ENCODE measurements around the gene DLGAP1.

DNA sequence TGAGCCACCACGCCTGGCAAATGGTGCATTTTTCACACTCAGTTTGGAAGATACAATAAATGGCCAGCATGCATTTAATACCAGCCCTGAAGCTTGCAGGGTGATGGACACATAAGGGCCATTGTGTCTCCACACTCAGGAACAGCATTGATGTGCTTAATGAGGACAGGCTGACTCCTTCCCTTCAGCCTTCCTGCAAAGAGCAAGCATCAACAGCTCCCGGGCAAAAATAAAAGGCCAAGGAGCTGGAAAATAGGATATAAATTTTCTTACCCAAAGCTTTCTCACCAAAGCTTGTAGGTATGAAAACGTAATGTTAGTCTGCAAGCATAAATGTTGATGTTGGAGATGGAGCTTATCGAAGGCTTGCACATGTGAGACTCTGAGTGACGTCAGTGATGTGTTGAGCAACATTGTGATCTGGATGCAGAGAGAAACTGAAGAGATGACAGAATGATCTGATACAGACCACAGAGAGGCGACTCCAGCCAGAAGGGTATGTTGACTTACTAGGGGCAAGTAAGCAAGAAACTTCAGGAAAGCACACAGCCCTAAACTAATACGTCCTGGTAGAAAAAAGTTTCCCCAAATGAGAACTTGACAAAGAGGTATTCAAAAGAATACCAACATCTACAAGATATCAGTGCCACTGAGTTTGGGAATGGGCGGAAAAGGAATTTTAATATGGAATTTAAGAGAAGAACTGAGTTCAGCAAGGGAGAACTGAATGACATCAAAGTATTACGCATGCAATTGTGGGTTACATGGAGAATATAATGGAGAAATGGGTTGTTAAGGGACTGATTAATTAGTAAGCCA is 748.6 kb downstream of the DLGAP1 start:
- no peak for TF ChIP-seq CHD2 (IDR thresholded peaks at IDR 0.05; ENCODE audit: low read length, partially characterized antibody)
- TF ChIP-seq JUND (IDR thresholded peaks at IDR 0.05): no peak
- no peak for TF ChIP-seq CTCF (IDR thresholded peaks at IDR 0.05)
- no peak for TF ChIP-seq EZH2phosphoT487 (IDR thresholded peaks at IDR 0.05; ENCODE audit: borderline replicate concordance, low read depth)
- no peak for TF ChIP-seq TAF1 (IDR thresholded peaks at IDR 0.05; ENCODE audit: borderline replicate concordance, low read depth, low read length)
- TF ChIP-seq TCF12 (IDR thresholded peaks at IDR 0.05): no peak
- no peak for TF ChIP-seq POLR2AphosphoS5 (IDR thresholded peaks at IDR 0.05; ENCODE audit: low read depth, low read length)
- no peak for TF ChIP-seq ELF1 (IDR thresholded peaks at IDR 0.05)
- TF ChIP-seq MXI1 (IDR thresholded peaks at IDR 0.05; ENCODE audit: low read depth, low read length): no peak
- TF ChIP-seq RAD21 (IDR thresholded peaks at IDR 0.05; ENCODE audit: low read length): no peak
- TF ChIP-seq REST (IDR thresholded peaks at IDR 0.05; ENCODE audit: low read depth, low read length): no peak
- TF ChIP-seq, protein P1, sequence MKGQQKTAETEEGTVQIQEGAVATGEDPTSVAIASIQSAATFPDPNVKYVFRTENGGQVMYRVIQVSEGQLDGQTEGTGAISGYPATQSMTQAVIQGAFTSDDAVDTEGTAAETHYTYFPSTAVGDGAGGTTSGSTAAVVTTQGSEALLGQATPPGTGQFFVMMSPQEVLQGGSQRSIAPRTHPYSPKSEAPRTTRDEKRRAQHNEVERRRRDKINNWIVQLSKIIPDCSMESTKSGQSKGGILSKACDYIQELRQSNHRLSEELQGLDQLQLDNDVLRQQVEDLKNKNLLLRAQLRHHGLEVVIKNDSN (IDR thresholded peaks at IDR 0.05; ENCODE audit: borderline replicate concordance, low read depth): no peak
- no peak for TF ChIP-seq NFIC (IDR thresholded peaks at IDR 0.05; ENCODE audit: borderline replicate concordance)
- no peak for TF ChIP-seq PBX3 (IDR thresholded peaks at IDR 0.05)
